ENCODE data around the gene RRP36. TPM values are rescaled to one million over a fixed set of nuclear protein-coding genes. Genes with fewer than 3 reads are reported as not detected.
A peak's percentile ranks its signal among the peaks of the same experiment; 100 is the strongest.

The RRP36 gene, protein sequence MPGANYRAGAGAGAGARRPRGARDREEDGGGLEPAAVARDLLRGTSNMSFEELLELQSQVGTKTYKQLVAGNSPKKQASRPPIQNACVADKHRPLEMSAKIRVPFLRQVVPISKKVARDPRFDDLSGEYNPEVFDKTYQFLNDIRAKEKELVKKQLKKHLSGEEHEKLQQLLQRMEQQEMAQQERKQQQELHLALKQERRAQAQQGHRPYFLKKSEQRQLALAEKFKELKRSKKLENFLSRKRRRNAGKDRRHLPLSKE
- 93.5 and 166 TPM in 2 replicates for total RNA-seq

DNA sequence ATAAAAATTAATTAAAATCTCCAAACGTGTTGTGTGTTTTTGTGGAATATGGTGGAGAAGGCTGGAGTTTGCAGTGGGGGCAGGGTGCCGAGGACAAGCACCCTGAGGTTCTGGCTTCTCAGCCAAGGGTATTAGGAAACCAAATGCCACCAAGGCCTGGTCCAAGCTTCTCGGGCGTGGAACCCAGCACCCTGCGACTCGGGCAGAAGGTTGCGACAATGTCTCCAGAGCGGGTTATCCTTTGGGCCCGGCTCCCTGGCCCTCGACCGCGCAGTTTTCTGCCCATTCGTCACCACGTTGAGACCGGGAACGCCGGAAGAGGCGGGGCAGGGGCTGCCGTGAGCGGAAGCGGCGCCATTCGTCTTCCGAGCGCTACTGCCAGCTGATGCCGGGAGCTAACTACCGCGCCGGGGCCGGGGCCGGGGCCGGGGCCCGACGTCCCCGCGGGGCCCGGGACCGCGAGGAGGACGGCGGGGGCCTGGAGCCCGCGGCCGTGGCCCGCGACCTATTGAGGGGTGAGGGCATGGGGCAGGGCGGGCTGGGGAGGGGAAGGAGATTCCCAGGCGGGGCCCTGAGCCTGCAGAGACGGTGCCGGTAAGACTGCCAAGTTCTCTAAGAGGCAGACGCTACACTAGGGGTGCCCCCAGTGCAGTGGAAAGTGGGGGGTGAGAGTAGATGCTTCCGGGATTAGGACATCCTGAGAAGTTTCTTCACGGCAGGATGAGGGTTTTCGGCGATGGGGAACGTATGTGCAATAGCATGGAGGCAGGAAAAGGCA is at the start of gene RRP36:
Gene RRP36, plus strand, starts transcription at position 354 of the 778 bp plus-strand sequence. Its CDS starts 32 bp downstream, at position 386.
- DNase-seq (ENCODE audit: low read depth), result peak; percentile 29

DNA sequence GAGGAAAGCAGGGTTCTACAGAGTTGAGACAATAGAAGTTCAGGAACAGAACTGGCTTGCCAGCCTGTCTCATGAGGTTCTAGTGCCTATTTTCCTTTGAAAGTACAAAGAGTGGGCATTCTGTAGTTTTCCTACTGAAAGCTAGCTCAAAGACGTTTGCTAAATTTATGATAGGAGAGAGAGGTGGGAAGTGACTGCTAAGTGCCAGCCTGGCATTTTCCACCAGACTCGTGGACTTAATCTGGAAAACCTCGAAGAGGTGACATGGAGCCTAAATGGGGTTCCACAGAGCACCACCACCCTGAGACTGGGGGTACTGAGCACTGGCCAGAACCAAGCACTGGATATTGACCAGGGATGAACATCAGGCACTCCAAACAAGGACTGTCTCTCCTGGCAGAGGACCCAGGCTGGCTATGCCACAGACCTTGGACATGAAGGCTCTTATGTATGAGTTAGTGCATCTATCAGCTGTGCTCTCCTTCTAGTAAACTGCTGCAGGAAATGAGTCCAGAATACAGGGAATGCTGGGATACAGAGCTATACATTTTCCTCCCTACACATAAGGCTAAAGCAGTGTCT is 49.6 kb upstream of the RRP36 start:
- no peak for DNase-seq (ENCODE audit: low read depth)

- DNase-seq (ENCODE audit: low read depth), result no peak
Observed at GRCh38 chr6:42973926-42974325, 47.5 kb upstream of the RRP36 start.

- DNase-seq (ENCODE audit: low read depth), result no peak
Observed at GRCh38 chr6:42974919-42975505, 46.4 kb upstream of the RRP36 start.

GRCh38 chr6:42978487-42978838 is 43.0 kb upstream of the RRP36 start:
- DNase-seq (ENCODE audit: low read depth), result no peak

GRCh38 chr6:42978839-42979522 is 42.4 kb upstream of the RRP36 start, which contains the start of gene PEX6:
Gene PEX6 (minus strand): TSS chr6:42979181. CDS start chr6:42979150, 31 bp downstream.
- peak; percentile 71 for DNase-seq (ENCODE audit: low read depth)

GRCh38 chr6:42979523-42980177 is 41.8 kb upstream of the RRP36 start:
- DNase-seq (ENCODE audit: low read depth), result peak; percentile 43

DNA sequence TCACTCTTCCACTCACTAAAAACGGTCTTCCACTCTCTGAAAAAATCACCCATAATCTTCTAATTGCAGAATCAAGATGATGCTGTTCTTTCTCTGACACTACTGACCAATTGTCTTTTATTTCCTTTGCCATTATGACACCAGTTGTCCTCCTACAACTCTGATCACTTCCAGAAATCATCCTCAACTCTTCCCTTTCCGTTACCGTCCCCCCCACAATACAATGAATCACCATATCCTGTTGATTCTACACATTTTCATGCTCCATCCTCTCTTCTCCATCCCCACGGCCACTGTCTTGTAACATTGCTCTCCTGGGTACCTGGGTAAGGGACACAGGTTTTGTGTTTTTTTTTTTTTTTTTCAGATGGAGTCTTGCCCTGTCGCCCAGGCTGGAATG is 39.6 kb upstream of the RRP36 start:
- DNase-seq (ENCODE audit: low read depth), result no peak

- DNase-seq (ENCODE audit: low read depth), result peak; percentile 98
Observed at GRCh38 chr6:42984001-42984923, 37.2 kb upstream of the RRP36 start, which contains the start of gene PPP2R5D. Gene PPP2R5D (plus strand): TSS chr6:42984570. CDS start chr6:42984678, 108 bp downstream.

DNA sequence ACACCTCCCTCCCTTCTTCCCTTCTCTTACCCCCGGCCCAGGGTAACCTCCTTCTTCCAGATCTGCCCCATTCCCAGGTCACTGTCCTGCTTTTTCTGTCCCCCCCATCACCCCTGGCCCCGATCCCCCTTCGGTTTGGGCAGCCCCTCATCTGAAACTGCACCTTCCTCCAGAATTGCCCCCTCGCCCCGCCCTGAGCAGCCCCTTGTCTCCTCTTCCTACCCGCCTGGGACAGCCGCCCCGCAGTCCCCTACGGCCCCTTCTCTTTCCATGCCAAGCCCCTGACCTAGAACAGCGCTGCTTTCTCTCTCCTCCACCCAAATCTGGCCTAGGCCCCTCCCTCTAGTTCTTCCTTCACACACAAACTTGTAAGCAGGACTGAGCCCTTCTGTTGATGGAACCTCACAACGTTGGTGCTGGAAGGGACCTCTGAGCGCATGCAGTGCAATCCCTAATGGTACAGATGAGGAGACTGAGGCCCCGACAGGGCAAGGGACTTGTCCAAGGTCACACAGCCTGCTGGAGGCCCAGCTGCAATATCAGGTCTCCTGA is 36.4 kb upstream of the RRP36 start:
- DNase-seq (ENCODE audit: low read depth), result no peak

DNA sequence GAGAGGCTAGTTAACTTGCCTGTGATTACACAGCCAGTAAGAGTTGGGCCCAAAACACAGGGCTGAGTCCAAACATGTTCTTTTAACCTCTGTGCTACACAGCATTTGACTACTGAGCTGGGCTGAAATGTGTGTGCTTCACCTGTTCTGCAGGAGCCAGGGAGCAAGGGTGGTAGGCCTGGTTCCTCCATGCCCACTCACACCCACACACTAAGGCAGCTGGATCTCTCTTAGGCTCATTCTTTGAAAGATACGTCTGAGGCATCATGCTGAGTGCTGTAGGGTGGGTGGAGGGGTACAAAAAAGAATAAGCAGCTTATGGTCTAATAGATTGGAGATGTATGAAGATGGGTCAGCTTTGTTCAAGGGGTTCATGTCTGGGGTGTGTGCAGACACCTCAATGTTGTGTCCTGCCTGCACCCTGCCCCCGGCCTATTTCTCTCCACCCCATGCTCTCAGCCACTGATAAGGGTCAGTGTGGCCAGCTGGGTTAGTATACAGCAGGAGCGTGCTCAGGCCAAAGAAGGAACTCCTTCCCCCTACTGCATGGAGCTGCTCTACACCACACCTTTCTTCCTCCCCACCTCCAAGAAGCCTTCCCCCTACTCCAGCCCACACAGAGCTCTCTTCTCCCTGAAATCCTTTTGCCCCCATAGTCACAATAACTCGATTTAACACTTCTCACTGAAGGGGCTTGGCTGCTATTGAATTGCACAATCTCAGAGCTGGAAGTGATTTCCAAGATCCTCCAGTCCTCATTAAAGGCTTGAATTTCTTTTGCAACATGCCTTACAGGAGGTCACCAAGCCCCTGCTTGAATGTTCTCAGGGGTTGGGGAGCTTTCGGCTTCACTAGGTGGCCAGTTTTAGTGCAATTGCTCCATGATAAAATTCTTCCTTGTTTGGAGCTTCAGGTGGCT is 33.6 kb upstream of the RRP36 start:
- no peak for DNase-seq (ENCODE audit: low read depth)

DNA sequence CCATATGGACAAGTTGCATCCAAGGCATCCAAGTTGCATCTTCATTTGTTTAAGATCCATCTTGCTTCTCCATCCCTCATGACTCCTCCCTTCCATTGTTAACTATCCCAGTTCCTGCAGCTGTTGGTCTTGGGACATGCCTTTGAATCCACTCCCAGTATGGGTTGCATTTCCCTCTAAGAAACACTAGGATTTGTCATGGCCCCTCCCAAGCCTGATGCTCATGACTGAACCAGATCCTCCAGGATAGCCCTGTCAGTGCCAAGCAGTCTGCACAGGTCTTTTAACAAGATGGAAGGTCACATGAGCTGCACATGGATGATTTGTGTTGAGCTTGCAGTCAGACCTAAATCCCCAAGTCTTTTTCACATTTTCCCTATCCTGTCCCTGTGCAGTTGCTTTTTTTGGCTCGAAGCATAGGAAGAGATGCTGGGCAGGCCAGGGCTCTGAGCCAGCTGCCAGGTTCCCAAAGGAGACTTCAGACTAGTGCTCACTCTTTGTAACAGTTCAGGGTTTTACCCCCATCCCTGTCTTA is 32.9 kb upstream of the RRP36 start:
- no peak for DNase-seq (ENCODE audit: low read depth)

DNA sequence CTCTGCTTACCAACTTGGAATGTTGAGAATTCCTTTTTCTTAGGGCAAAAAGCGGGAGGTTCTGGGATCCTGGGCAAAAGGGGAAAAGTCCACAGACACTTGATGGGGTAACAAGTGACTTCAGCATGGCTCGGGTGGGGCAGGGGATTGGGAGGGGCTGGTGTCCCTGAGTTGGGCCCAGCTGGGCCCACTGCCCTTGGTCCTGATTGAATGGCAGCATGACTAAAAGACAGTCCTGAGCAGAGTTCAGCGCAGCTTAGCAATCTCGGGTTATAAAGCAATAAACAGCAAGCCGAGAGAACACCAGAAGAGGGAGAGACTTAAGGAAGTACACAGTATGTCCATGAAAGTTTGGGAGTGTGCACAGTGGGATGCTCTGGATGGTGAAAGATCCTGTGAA is 31.5 kb upstream of the RRP36 start:
- no peak for DNase-seq (ENCODE audit: low read depth)

GRCh38 chr6:42993445-42993844 is 28.0 kb upstream of the RRP36 start:
- no peak for DNase-seq (ENCODE audit: low read depth)

GRCh38 chr6:42996513-42996912 is 24.9 kb upstream of the RRP36 start:
- DNase-seq (ENCODE audit: low read depth), result peak; percentile 45

GRCh38 chr6:42998205-42998604 is 23.2 kb upstream of the RRP36 start:
- peak; percentile 39 for DNase-seq (ENCODE audit: low read depth)

DNA sequence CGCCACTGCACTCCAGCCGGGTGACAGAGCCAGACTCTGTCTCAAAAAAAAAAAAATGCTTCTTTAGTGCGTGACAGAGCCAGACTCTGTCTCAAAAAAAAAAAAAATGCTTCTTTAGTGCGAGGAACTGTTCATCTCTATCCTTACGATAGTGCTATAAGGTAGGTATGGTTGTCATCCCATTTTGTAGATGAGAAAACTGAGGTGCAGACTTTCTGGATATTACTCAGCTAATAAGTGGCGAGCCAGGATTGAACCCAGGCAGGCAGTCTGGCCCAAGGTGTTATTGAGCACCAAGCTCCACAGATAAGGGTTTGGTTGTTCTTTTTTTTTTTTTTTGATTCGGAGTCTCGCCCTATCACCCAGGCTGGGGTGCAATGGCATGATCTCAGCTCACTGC is 19.6 kb upstream of the RRP36 start:
- DNase-seq (ENCODE audit: low read depth), result no peak

DNA sequence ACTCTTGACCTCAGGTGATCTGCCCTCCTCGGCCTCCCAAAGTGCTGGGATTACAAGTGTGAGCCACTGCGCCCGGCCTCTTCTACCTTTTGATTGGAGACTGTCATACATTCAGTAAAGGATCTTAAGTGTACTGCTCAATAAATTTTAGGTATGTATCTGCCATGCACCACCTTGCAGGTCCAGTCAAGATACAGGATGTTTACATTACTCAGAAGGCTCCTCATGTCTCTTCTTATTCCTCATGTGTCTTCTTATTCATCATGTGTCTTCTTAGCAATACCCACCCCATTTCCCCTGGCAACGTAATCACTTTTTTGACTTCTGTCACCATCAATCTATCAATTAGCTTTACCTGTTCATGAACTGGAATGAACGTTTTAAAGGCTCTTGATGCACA is 15.6 kb upstream of the RRP36 start:
- DNase-seq (ENCODE audit: low read depth), result no peak

DNA sequence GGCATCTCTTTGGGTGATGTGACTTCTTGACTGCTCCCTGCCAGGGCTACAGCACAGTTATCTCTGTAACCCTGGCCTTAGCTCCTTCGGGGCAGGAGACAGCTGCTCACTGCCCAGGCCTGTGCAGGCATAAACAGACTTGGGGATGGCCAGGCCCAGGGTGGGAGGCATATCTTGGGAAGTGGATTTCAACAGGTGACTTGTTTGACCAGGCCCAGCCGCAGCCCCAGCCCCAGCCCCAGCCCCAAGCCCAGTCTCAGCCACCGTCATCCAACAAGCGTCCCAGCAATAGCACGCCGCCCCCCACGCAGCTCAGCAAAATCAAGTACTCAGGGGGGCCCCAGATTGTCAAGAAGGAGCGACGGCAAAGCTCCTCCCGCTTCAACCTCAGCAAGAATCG is 15.2 kb upstream of the RRP36 start:
- no peak for DNase-seq (ENCODE audit: low read depth)
